HT1080 (cell line): ENCODE data around the gene DRC3. TPM values are rescaled to one million over a fixed set of nuclear protein-coding genes. Genes with fewer than 3 reads are reported as not detected.
"Not testable (repeated sequence)": the region's sequence is repeated elsewhere in the genome, so short reads cannot be mapped to it uniquely, and the experiment has no call there.

Source experiments
- DNase-seq: peaks from one replicate; pipeline ENCODE4 v3.0.0-alpha.2; 2015; ENCODE audit warnings: low read depth
- polyA plus RNA-seq, 2 experiments: library from polyadenylated mRNA; depleted of rRNA; stranded (reverse); fragments of >200 nt; gene quantifications; 2 replicates each; pipeline ENCODE4 v1.2.3, GENCODE V29; 2015
- total RNA-seq: library from RNA; depleted of rRNA; stranded (reverse); fragments of >200 nt; shearing (Covaris generic); gene quantifications from 2 replicates; pipeline ENCODE4 v1.2.3, GENCODE V29; 2014; rRNA removed

The DRC3 gene
- 0.47 and 1.1 TPM in 2 replicates for total RNA-seq
- polyA plus RNA-seq (2015; cell fraction: cytosol; rRNA removed), result 0.23 and 1.6 TPM in 2 replicates
- 3.0 and 3.1 TPM in 2 replicates for polyA plus RNA-seq (2015; cell fraction: nucleus; rRNA removed)

- DNase-seq, result peak; percentile 100
Observed at GRCh38 chr17:17972126-17972951, at the start of gene DRC3, which contains the start of gene TOM1L2. TSS of gene DRC3 (plus strand) at chr17:17972862. CDS start at chr17:17977599, 4,737 bp downstream. TSS of gene TOM1L2 (minus strand) at chr17:17972400. CDS start at chr17:17972313, 87 bp downstream.

GRCh38 chr17:17924131-17924856 is 48.4 kb upstream of the DRC3 start:
- DNase-seq, result no peak

GRCh38 chr17:17924857-17925250 is 47.8 kb upstream of the DRC3 start:
- no peak for DNase-seq

- DNase-seq, result no peak
Observed at GRCh38 chr17:17926036-17926435, 46.6 kb upstream of the DRC3 start.

- no peak for DNase-seq
Observed at GRCh38 chr17:17926840-17927449, 45.7 kb upstream of the DRC3 start.

- no peak for DNase-seq
Observed at GRCh38 chr17:17928398-17929287, 44.0 kb upstream of the DRC3 start.

- DNase-seq, result no peak
Observed at GRCh38 chr17:17929655-17930380, 42.8 kb upstream of the DRC3 start.

- no peak for DNase-seq
Observed at GRCh38 chr17:17930674-17931073, 42.0 kb upstream of the DRC3 start.

- DNase-seq, result no peak
Observed at GRCh38 chr17:17931159-17931558, 41.5 kb upstream of the DRC3 start.

GRCh38 chr17:17933775-17934174 is 38.9 kb upstream of the DRC3 start:
- peak; percentile 76 for DNase-seq

GRCh38 chr17:17934214-17934613 is 38.4 kb upstream of the DRC3 start:
- no peak for DNase-seq

GRCh38 chr17:17934806-17935205 is 37.9 kb upstream of the DRC3 start:
- DNase-seq, result no peak

- DNase-seq, result peak; percentile 84
Observed at GRCh38 chr17:17935321-17936271, 37.1 kb upstream of the DRC3 start.

- no peak for DNase-seq
Observed at GRCh38 chr17:17937201-17937853, 35.3 kb upstream of the DRC3 start.

- no peak for DNase-seq
Observed at GRCh38 chr17:17937958-17938357, 34.7 kb upstream of the DRC3 start.

- DNase-seq, result no peak
Observed at GRCh38 chr17:17938388-17939107, 34.1 kb upstream of the DRC3 start.

- DNase-seq, result not testable (repeated sequence)
Observed at GRCh38 chr17:17939941-17940340, 32.7 kb upstream of the DRC3 start.
